A549 (cell line): ENCODE data around the gene TNFRSF21. TPM values are rescaled to one million over a fixed set of nuclear protein-coding genes. Genes with fewer than 3 reads are reported as not detected.
A peak's percentile ranks its signal among the peaks of the same experiment; 100 is the strongest.

Source experiments
- ATAC-seq, 2 experiments: fragments of 200-7000 bp in 1 of 2; fragments of >200 bp in 1 of 2; cut with Nextera tagmentation in 1 of 2; cut with Tn5 transposase in 1 of 2; 3 replicates each; pipeline versions ENCODE4 v1.8.0 to v1.9.1; 2018 to 2020; ENCODE audit warnings: mild to moderate bottlenecking in 1 of 2, moderate library complexity in 1 of 2
- CTCF ChIA-PET: fragments of 300-600 bp; sonication (Branson Sonifier 250); formaldehyde crosslinking; extraction: SDS; loops from one replicate; lab custom pipeline; 2021; ENCODE audit warnings: antibody characterized with exemption, inconsistent platforms; lab: Yijun Ruan, JAX
- POLR2A ChIA-PET: fragments of 350-600 bp; formaldehyde crosslinking; extraction: SDS; loops from one replicate; lab custom pipeline; 2021; ENCODE audit warnings: antibody characterized with exemption, inconsistent platforms; lab: Yijun Ruan, JAX
- DNase-seq, 2 experiments: peaks; one replicate each; pipeline versions ENCODE4 v3.0.0 to v3.0.0-alpha.2; 2011 to 2016; ENCODE audit warnings: low read depth in 1 of 2, low spot score in 1 of 2
- FAIRE-seq: peaks from 2 replicates; lab custom pipeline; 2011; peaks lifted over from hg19 to GRCh38; lab: Jason Lieb, UNC
- H3K27ac ChIP-seq, 2 experiments: fragments of >200 bp; sonication (Bioruptor Twin); formaldehyde crosslinking; 3 replicates each; pipeline ENCODE4 v1.5.1; 2016 to 2017
- H3K4me1 ChIP-seq: fragments of >200 bp; sonication (Bioruptor Twin); formaldehyde crosslinking; 3 replicates; pipeline ENCODE4 v1.6.1; 2016
- H3K4me2 ChIP-seq: fragments of >200 bp; sonication (Bioruptor Twin); formaldehyde crosslinking; 3 replicates; pipeline ENCODE4 v1.6.1; 2016
- H3K4me3 ChIP-seq: fragments of >200 bp; sonication (Bioruptor Twin); formaldehyde crosslinking; 3 replicates; pipeline ENCODE4 v1.5.1; 2016
- H3K9me3 ChIP-seq: fragments of >200 bp; sonication (Bioruptor Twin); formaldehyde crosslinking; 3 replicates; pipeline ENCODE4 v1.6.1; 2016
- BCL3 ChIP-seq: fragments of >200 bp; sonication (Bioruptor Twin); formaldehyde crosslinking; IDR thresholded peaks from 3 replicates; pipeline ENCODE4 v1.6.1; 2016
- CEBPB ChIP-seq, 2 experiments: fragments of >200 bp in 1 of 2; sonication (Bioruptor Twin) in 1 of 2; formaldehyde crosslinking in 1 of 2; IDR thresholded peaks; 2 replicates each; pipeline ENCODE4 v1.6.1; 2012 to 2016
- CHD4 ChIP-seq: fragments of 200-600 bp; sonication (generic); IDR thresholded peaks from 2 replicates; pipeline ENCODE4 v1.6.1; 2016; ENCODE audit warnings: antibody characterized with exemption, mild to moderate bottlenecking, borderline replicate concordance
- E2F6 ChIP-seq: IDR thresholded peaks from 2 replicates; pipeline ENCODE4 v1.6.1; 2012; ENCODE audit warnings: low read depth, borderline replicate concordance
- EP300 ChIP-seq, 2 experiments: fragments of >200 bp; sonication (Bioruptor Twin); formaldehyde crosslinking; IDR thresholded peaks; 2 replicates in 1 of 2; 3 replicates in 1 of 2; pipeline ENCODE4 v1.6.1; 2016 to 2017
- ESRRA ChIP-seq: fragments of 150-350 bp; IDR thresholded peaks from 2 replicates; pipeline ENCODE4 v1.6.1; 2014; ENCODE audit warnings: mild to moderate bottlenecking, low read length, borderline replicate concordance
- FOSB ChIP-seq: fragments of 250-450 bp; sonication (Bioruptor Pico); IDR thresholded peaks from 2 replicates; pipeline ENCODE4 v1.5.0; 2020; ENCODE audit warnings: mild to moderate bottlenecking, moderate library complexity
- GATA3 ChIP-seq: IDR thresholded peaks from 2 replicates; pipeline ENCODE4 v1.6.1; 2012; ENCODE audit warnings: borderline replicate concordance
- HDAC2 ChIP-seq: fragments of 200-600 bp; sonication (generic); IDR thresholded peaks from 2 replicates; pipeline ENCODE4 v1.6.1; 2016
- MAZ ChIP-seq: fragments of 150-350 bp; IDR thresholded peaks from 2 replicates; pipeline ENCODE4 v1.6.1; 2014; ENCODE audit warnings: antibody characterized with exemption, low read depth, low read length, borderline replicate concordance
- MYC ChIP-seq: IDR thresholded peaks from 2 replicates; pipeline ENCODE4 v1.6.1; 2012; ENCODE audit warnings: mild to moderate bottlenecking, inconsistent platforms, low read length, improper control_type of control experiment, borderline replicate concordance
- PHF8 ChIP-seq: fragments of 200-600 bp; sonication (generic); IDR thresholded peaks from 2 replicates; pipeline ENCODE4 v1.6.1; 2016; ENCODE audit warnings: low read depth, mild to moderate bottlenecking, antibody characterized with exemption, moderate library complexity, borderline replicate concordance
- POLR2A ChIP-seq: IDR thresholded peaks from 2 replicates; pipeline ENCODE4 v1.6.1; 2012; ENCODE audit warnings: mild to moderate bottlenecking, low read length
- POLR2AphosphoS2 ChIP-seq: conservative IDR thresholded peaks from 2 replicates; pipeline ENCODE4 v1.6.1; 2012; ENCODE audit warnings: low read length, improper control_type of control experiment, inconsistent platforms
- RAD21 ChIP-seq, 2 experiments: fragments of >200 bp in 1 of 2; sonication (Bioruptor Twin) in 1 of 2; formaldehyde crosslinking in 1 of 2; IDR thresholded peaks in 1 of 2; conservative IDR thresholded peaks in 1 of 2; 2 replicates in 1 of 2; 3 replicates in 1 of 2; pipeline ENCODE4 v1.6.1; 2012 to 2018; ENCODE audit warnings: inconsistent platforms in 1 of 2
- RCOR1 ChIP-seq: fragments of 150-350 bp; IDR thresholded peaks from 2 replicates; pipeline ENCODE4 v1.6.1; 2014; ENCODE audit warnings: antibody characterized with exemption, low read length, low read depth
- REST ChIP-seq: fragments of 200-600 bp; sonication (generic); IDR thresholded peaks from 2 replicates; pipeline ENCODE4 v1.6.1; 2016; ENCODE audit warnings: antibody characterized with exemption, mild to moderate bottlenecking, moderate library complexity
- SMC3 ChIP-seq: fragments of >200 bp; sonication (Bioruptor Twin); formaldehyde crosslinking; IDR thresholded peaks from 3 replicates; pipeline ENCODE4 v1.6.1; 2018; ENCODE audit warnings: inconsistent platforms
- WGBS: methylation state at CpG from one replicate; pipeline ENCODE4 v1.1.6; 2017; ENCODE audit errors: missing lambda C conversion rate; 5-methylcytosine and 5-hydroxymethylcytosine counted together
- polyA plus RNA-seq, 4 experiments: library from polyadenylated mRNA; depleted of rRNA in 3 of 4; stranded (reverse); fragments of >200 nt; fragmentation: RNase III in 1 of 4; extraction: RNeasy Plus Mini Kit Qiagen cat#74134 plus additional on column Dnase treatment in 1 of 4; gene quantifications; 2 replicates in 3 of 4; 3 replicates in 1 of 4; pipeline ENCODE4 v1.2.3, GENCODE V29; 2011 to 2017

TNFRSF21 gene
- polyA plus RNA-seq, 2 of the 4 experiments (the other 2 are of a cell fraction) = 14.1 to 15.6 TPM

GRCh38 chr6:47310131-47310480, 401 bp upstream of the TNFRSF21 start:
- ATAC-seq = peak in 1 of 2 experiments; percentile 6; a peak in 3 of 6 replicates
- Histone ChIP-seq H3K4me3 (peak overlapping the region; percentile 96; the same call in 2 of the 3 replicates), H3K27ac (peak overlapping the region; percentile 65 to 93), H3K4me2 (peak overlapping the region; percentile 95), H3K4me1 (peaks cover 23% of the 10 kb centered on the region), H3K9me3 (no peaks in the 10 kb centered on the region)
- DNase-seq = peak in 1 of 2 experiments; percentile 7
- CTCF ChIA-PET = interaction anchor here (0.6 to 11.9 kb wide), 19 partner anchors 9 to 235 kb away, joined by 3 to 138 read pairs (median 5); no protein-coding TSS in a partner anchor
- WGBS = 0% methylated on average over 7 of the region's 7 CpGs
- no peak for FAIRE-seq
- TF ChIP-seq MYC (no peak), E2F6 (no peak), RAD21 (conservative IDR thresholded peaks at IDR 0.05 in 1 of 2, IDR thresholded peaks at IDR 0.05 in 1 of 2) (no peak), MAZ (no peak), CHD4 (no peak), RCOR1 (no peak), CEBPB (IDR thresholded peaks at IDR 0.05) (no peak), BCL3 (no peak)
- POLR2A ChIA-PET = interaction anchor here (1.4 kb wide), 1 partner anchor 98 kb away, joined by 3 read pairs; no protein-coding TSS in a partner anchor

- WGBS = under 1% methylated on average over 13 of the region's 48 CpGs
- CTCF ChIA-PET = interaction anchor here (0.9 to 11.9 kb wide), 10 partner anchors 8 to 460 kb away, joined by 3 to 138 read pairs (median 8); no protein-coding TSS in a partner anchor
- no peak for FAIRE-seq
These were observed 984 bp downstream of the TNFRSF21 start for GRCh38 chr6:47308552-47309290.

GRCh38 chr6:47308198-47308517, 1.5 kb downstream of the TNFRSF21 start:
- ATAC-seq (no peak), FAIRE-seq (no peak), DNase-seq (no peak)
- Histone ChIP-seq H3K27ac (peak overlapping the region; percentile 90 to 93), H3K4me3 (peak overlapping the region; percentile 96), H3K4me1 (peaks cover 38% of the 10 kb centered on the region), H3K4me2 (peak overlapping the region; percentile 95), H3K9me3 (no peaks in the 10 kb centered on the region)
- WGBS = 8% methylated on average over 3 of the region's 3 CpGs
- POLR2A ChIA-PET = interaction anchor here (0.5 to 0.7 kb wide), 2 partner anchors 59 to 196 kb away, joined by 3 read pairs; no protein-coding TSS in a partner anchor
- CTCF ChIA-PET = interaction anchor here (0.9 to 11.9 kb wide), 3 partner anchors 30 to 459 kb away, joined by 3 to 138 read pairs (median 14); no protein-coding TSS in a partner anchor
- no peak for TF ChIP-seq CHD4

More at GRCh38 chr6:47308552-47309290, 984 bp downstream of the TNFRSF21 start:
- H3K4me1 ChIP-seq = peaks cover 36% of the 10 kb centered on the region
- DNase-seq = peak; percentile 24 to 29
- TF ChIP-seq HDAC2 (no peak), SMC3 (peak; percentile 14; the same call in 2 of the 3 replicates)
- TF ChIP-seq, all 56 proteins: peak for 1
- Histone ChIP-seq H3K4me3 (peak overlapping the region; percentile 96), H3K4me2 (peak overlapping the region; percentile 95), H3K9me3 (no peaks in the 10 kb centered on the region), H3K27ac (peak overlapping the region; percentile 90 to 93)
- ATAC-seq = peak; percentile 67 to 72
- POLR2A ChIA-PET = interaction anchor here (0.5 to 1.4 kb wide), 4 partner anchors 60 to 205 kb away, joined by 3 read pairs; no protein-coding TSS in a partner anchor

- Histone ChIP-seq H3K4me2 (peak overlapping the region; percentile 95), H3K9me3 (no peaks in the 10 kb centered on the region), H3K4me3 (peak overlapping the region; percentile 96), H3K27ac (peak overlapping the region; percentile 90 to 93), H3K4me1 (peaks cover 38% of the 10 kb centered on the region)
- WGBS = 95% methylated on average over 7 of the region's 7 CpGs
- POLR2A ChIA-PET = interaction anchor here (0.5 to 0.7 kb wide), 2 partner anchors 58 to 196 kb away, joined by 3 read pairs; no protein-coding TSS in a partner anchor
- ATAC-seq (no peak), FAIRE-seq (no peak), DNase-seq (no peak)
- CTCF ChIA-PET = interaction anchor here (0.9 to 11.9 kb wide), 3 partner anchors 29 to 459 kb away, joined by 3 to 138 read pairs (median 14); no protein-coding TSS in a partner anchor
- TF ChIP-seq POLR2A (no peak), GATA3 (no peak), EP300 (IDR thresholded peaks at IDR 0.05) (no peak), POLR2AphosphoS2 (no peak), REST (no peak), SMC3 (no peak), FOSB (no peak), RAD21 (conservative IDR thresholded peaks at IDR 0.05 in 1 of 2, IDR thresholded peaks at IDR 0.05 in 1 of 2) (no peak), PHF8 (no peak), ESRRA (no peak)
These were observed 2.1 kb downstream of the TNFRSF21 start for GRCh38 chr6:47307362-47308197.
